OCI-LY7 (cell line): ENCODE results near the gene RBP7. TPM values are rescaled to one million over a fixed set of nuclear protein-coding genes. Genes with fewer than 3 reads are reported as not detected.

ENCODE experiments used
- BruUV-seq: library from RNA; stranded (reverse); fragments of 400-500 nt; replicated peaks from 2 replicates; lab custom pipeline; 2021; lab: Mats Ljungman, UMichigan
- CTCF ChIA-PET: fragments of 300-600 bp; sonication (Branson Sonifier 250); formaldehyde crosslinking; loops from one replicate; lab custom pipeline; 2022; ENCODE audit warnings: antibody characterized with exemption; ENCODE audit not compliant: unreplicated experiment; lab: Charles Lee
- POLR2A ChIA-PET: fragments of 300-600 bp; sonication (Branson Sonifier 250); formaldehyde crosslinking; loops from one replicate; lab custom pipeline; 2022; ENCODE audit warnings: antibody characterized with exemption; lab: Charles Lee
- DNase-seq: peaks from one replicate; pipeline ENCODE4 v3.0.0-alpha.2; 2015; ENCODE audit warnings: low spot score
- H2AFZ ChIP-seq: fragments of 200-600 bp; sonication (generic), shearing (Covaris generic); 2 replicates; pipeline ENCODE4 v1.6.1; 2014; ENCODE audit warnings: mild to moderate bottlenecking, antibody characterized with exemption, low read length, moderate library complexity
- H3K27ac ChIP-seq: fragments of 200-600 bp; sonication (generic); 2 replicates; pipeline ENCODE4 v1.5.1; 2014; ENCODE audit warnings: mixed run types, low read depth, mild to moderate bottlenecking, moderate library complexity, low read length, inconsistent platforms; ENCODE audit not compliant: poor library complexity, severe bottlenecking
- H3K36me3 ChIP-seq: fragments of 200-600 bp; sonication (generic); 2 replicates; pipeline ENCODE4 v1.6.1; 2014; ENCODE audit warnings: mild to moderate bottlenecking, antibody characterized with exemption, low read length, moderate library complexity, mixed read lengths; ENCODE audit not compliant: insufficient read depth
- H3K4me1 ChIP-seq: fragments of 200-600 bp; sonication (generic); 2 replicates; pipeline ENCODE4 v1.5.1; 2014; ENCODE audit warnings: mild to moderate bottlenecking, low read length; ENCODE audit not compliant: insufficient read depth, poor library complexity, severe bottlenecking
- H3K4me2 ChIP-seq: fragments of 200-600 bp; sonication (generic); 2 replicates; pipeline ENCODE4 v1.6.1; 2014; ENCODE audit warnings: mild to moderate bottlenecking, low read length
- H3K4me3 ChIP-seq: fragments of 200-600 bp; sonication (generic); 2 replicates; pipeline ENCODE4 v1.5.1; 2014; ENCODE audit warnings: mild to moderate bottlenecking, low read depth, low read length; ENCODE audit not compliant: poor library complexity, severe bottlenecking
- H3K79me2 ChIP-seq: fragments of 200-600 bp; sonication (generic); 2 replicates; pipeline ENCODE4 v1.6.1; 2016; ENCODE audit warnings: low read depth, mild to moderate bottlenecking, low read length, moderate library complexity, mixed read lengths; ENCODE audit not compliant: insufficient read depth
- H3K9me2 ChIP-seq: fragments of 200-600 bp; sonication (generic); 2 replicates; pipeline ENCODE4 v1.6.1; 2016; ENCODE audit warnings: mild to moderate bottlenecking, low read length, mixed read lengths; ENCODE audit not compliant: insufficient read depth
- H3K9me3 ChIP-seq: fragments of 200-600 bp; sonication (generic); 2 replicates; pipeline ENCODE4 v1.6.1; 2014; ENCODE audit warnings: mild to moderate bottlenecking, mixed run types, low read length, mixed read lengths
- H4K20me1 ChIP-seq: fragments of 200-600 bp; sonication (generic); 2 replicates; pipeline ENCODE4 v1.6.1; 2014; ENCODE audit warnings: mild to moderate bottlenecking, antibody characterized with exemption, low read length, moderate library complexity, mixed read lengths; ENCODE audit not compliant: insufficient read depth
- EZH2phosphoT487 ChIP-seq: fragments of 200-600 bp; sonication (generic); IDR thresholded peaks from 2 replicates; pipeline ENCODE4 v1.6.1; 2018; ENCODE audit warnings: low read depth, borderline replicate concordance, mild to moderate bottlenecking, mixed run types, antibody characterized with exemption, low read length, moderate library complexity, mixed read lengths
- intact Hi-C: fragments of 100-400 bp; cut with micrococcal nuclease; formaldehyde crosslinking; loops from one replicate; pipeline ENCODE4 v1.10.0; 2022; ENCODE audit not compliant: unreplicated experiment
- total RNA-seq, 2 experiments: library from RNA; depleted of rRNA in 1 of 2; stranded (reverse); fragments of >200 nt in 1 of 2; shearing (Covaris generic) in 1 of 2; gene quantifications; 2 replicates each; pipeline ENCODE4 v1.2.3, GENCODE V29; 2014 to 2022
- TF ChIP-seq, protein P1 (sequence below): fragments of 200-600 bp; sonication (generic); conservative IDR thresholded peaks from 2 replicates; pipeline ENCODE4 v1.5.1; 2014; ENCODE audit warnings: mild to moderate bottlenecking, antibody characterized with exemption, low read length, moderate library complexity, mixed read lengths

RBP7 gene
- total RNA-seq, 2 experiments from 2014 or later = not detected

- TF ChIP-seq, protein P1, sequence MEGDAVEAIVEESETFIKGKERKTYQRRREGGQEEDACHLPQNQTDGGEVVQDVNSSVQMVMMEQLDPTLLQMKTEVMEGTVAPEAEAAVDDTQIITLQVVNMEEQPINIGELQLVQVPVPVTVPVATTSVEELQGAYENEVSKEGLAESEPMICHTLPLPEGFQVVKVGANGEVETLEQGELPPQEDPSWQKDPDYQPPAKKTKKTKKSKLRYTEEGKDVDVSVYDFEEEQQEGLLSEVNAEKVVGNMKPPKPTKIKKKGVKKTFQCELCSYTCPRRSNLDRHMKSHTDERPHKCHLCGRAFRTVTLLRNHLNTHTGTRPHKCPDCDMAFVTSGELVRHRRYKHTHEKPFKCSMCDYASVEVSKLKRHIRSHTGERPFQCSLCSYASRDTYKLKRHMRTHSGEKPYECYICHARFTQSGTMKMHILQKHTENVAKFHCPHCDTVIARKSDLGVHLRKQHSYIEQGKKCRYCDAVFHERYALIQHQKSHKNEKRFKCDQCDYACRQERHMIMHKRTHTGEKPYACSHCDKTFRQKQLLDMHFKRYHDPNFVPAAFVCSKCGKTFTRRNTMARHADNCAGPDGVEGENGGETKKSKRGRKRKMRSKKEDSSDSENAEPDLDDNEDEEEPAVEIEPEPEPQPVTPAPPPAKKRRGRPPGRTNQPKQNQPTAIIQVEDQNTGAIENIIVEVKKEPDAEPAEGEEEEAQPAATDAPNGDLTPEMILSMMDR = no peak
- no peak for TF ChIP-seq EZH2phosphoT487
- Histone ChIP-seq H3K4me1 (peaks cover 16% of the 10 kb centered on the region), H2AFZ (peak overlapping the region; percentile 78), H3K4me2 (peak overlapping the region; percentile 91), H3K9me2 (no peaks in the 10 kb centered on the region), H3K36me3 (peaks cover 20% of the 10 kb centered on the region; the same call in 1 of the 2 replicates), H3K79me2 (peaks cover 39% of the 10 kb centered on the region), H3K9me3 (no peaks in the 10 kb centered on the region), H3K27ac (peak overlapping the region; percentile 80), H4K20me1 (peaks cover 10% of the 10 kb centered on the region; the same call in 1 of the 2 replicates), H3K4me3 (peak overlapping the region; percentile 98)
- intact Hi-C loops = loop anchor here (2.0 to 10.0 kb wide), 3 partner anchors 91 to 441 kb away; partner anchors contain the start of genes DFFA, LZIC, NMNAT1 and PEX14
- no TSS peak for BruUV-seq
- peak; percentile 54 for DNase-seq
- CTCF ChIA-PET = interaction anchor here (1.0 kb wide), 1 partner anchor 83 kb away, joined by 7 read pairs; no protein-coding TSS in a partner anchor
- POLR2A ChIA-PET = no interaction called here
These were observed 36.4 kb downstream of the RBP7 start for GRCh38 chr1:10033359-10033845.

DNA sequence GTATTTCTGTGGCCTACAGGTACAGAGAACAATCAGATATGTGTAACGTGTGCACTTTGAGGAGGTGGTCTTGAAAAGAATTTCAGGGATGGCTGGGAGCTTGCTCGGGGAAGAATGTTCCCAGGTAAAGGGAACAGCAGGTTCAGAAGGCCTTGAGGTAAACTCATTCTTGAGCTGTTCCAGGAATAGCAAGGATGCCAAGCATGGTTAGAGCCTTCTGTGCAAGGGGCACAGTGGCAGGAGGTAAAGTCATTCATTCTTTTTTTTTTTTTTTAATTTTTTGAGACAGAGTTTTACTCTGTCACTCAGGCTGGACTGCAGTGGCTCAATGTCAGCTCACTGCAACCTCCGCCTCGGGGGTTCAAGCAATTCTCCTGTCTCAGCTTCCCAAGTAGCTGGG is 45.7 kb downstream of the RBP7 start:
- Histone ChIP-seq H2AFZ (no peak overlapping the region), H3K79me2 (peaks cover 29% of the 10 kb centered on the region), H3K9me2 (no peaks in the 10 kb centered on the region), H3K4me1 (no peaks in the 10 kb centered on the region), H3K36me3 (peaks cover 13% of the 10 kb centered on the region), H3K4me2 (no peak overlapping the region), H3K4me3 (no peak overlapping the region), H3K27ac (no peak overlapping the region), H3K9me3 (no peaks in the 10 kb centered on the region), H4K20me1 (no peaks in the 10 kb centered on the region)
- ChIA-PET POLR2A (no interaction called here), CTCF (no interaction called here)
- no peak for DNase-seq
- no TSS peak for BruUV-seq
- TF ChIP-seq, protein P1 = no peak
- no peak for TF ChIP-seq EZH2phosphoT487
- intact Hi-C loops = no loop called here
